OCI-LY1 (cell line): ENCODE results near the gene C10orf95.

Experiments used
- H2AFZ ChIP-seq: fragments of 200-600 bp; sonication (generic), shearing (Covaris generic); 2 replicates; pipeline ENCODE4 v1.6.0; 2014; ENCODE audit warnings: antibody characterized with exemption, mild to moderate bottlenecking, low read length
- H3F3A ChIP-seq: fragments of 200-600 bp; sonication (generic), shearing (Covaris generic); 2 replicates; pipeline ENCODE4 v1.6.0; 2014; ENCODE audit warnings: mild to moderate bottlenecking, antibody characterized with exemption, low read length, moderate library complexity; ENCODE audit not compliant: insufficient read depth
- H3K27ac ChIP-seq: fragments of 200-600 bp; sonication (generic); 2 replicates; pipeline ENCODE4 v1.5.1; 2014; ENCODE audit warnings: low read length, mixed run types, mild to moderate bottlenecking, low read depth; ENCODE audit not compliant: poor library complexity, severe bottlenecking
- H3K27me3 ChIP-seq: fragments of 200-600 bp; sonication (generic); 2 replicates; pipeline ENCODE4 v1.6.0; 2014; ENCODE audit warnings: antibody characterized with exemption, mild to moderate bottlenecking, low read length, moderate library complexity; ENCODE audit not compliant: insufficient read depth
- H3K36me3 ChIP-seq: fragments of 200-600 bp; sonication (generic); 2 replicates; pipeline ENCODE4 v1.6.1; 2014; ENCODE audit warnings: mild to moderate bottlenecking, antibody characterized with exemption, low read length, moderate library complexity, mixed read lengths; ENCODE audit not compliant: insufficient read depth
- H3K4me1 ChIP-seq: fragments of 200-600 bp; sonication (generic); 2 replicates; pipeline ENCODE4 v1.5.1; 2014; ENCODE audit warnings: mild to moderate bottlenecking, low read length, moderate library complexity; ENCODE audit not compliant: insufficient read depth, severe bottlenecking
- H3K4me2 ChIP-seq: fragments of 200-600 bp; sonication (generic), shearing (Covaris generic); 2 replicates; pipeline ENCODE4 v1.6.1; 2014; ENCODE audit warnings: low read length
- H3K4me3 ChIP-seq: fragments of 200-600 bp; sonication (generic); 2 replicates; pipeline ENCODE4 v1.5.1; 2014; ENCODE audit warnings: low read length, low read depth, mild to moderate bottlenecking, mixed read lengths; ENCODE audit not compliant: poor library complexity, severe bottlenecking
- H3K79me2 ChIP-seq: fragments of 200-600 bp; shearing (Covaris generic); 2 replicates; pipeline ENCODE4 v1.6.1; 2016; ENCODE audit warnings: mixed run types, low read length, mixed read lengths; ENCODE audit not compliant: insufficient read depth
- H3K9ac ChIP-seq: fragments of 200-600 bp; sonication (generic), shearing (Covaris generic); 2 replicates; pipeline ENCODE4 v1.6.1; 2014; ENCODE audit warnings: mild to moderate bottlenecking, low read length, mixed read lengths
- H3K9me2 ChIP-seq: fragments of 200-600 bp; sonication (generic), shearing (Covaris generic); 2 replicates; pipeline ENCODE4 v1.6.1; 2014; ENCODE audit warnings: low read depth, mild to moderate bottlenecking, low read length, mixed read lengths
- H3K9me3 ChIP-seq: fragments of 200-600 bp; shearing (Covaris generic); 2 replicates; pipeline ENCODE4 v1.6.1; 2014; ENCODE audit warnings: low read length, mixed read lengths
- H4K20me1 ChIP-seq: fragments of 200-600 bp; sonication (generic), shearing (Covaris generic); 2 replicates; pipeline ENCODE4 v1.6.0; 2016; ENCODE audit warnings: mild to moderate bottlenecking, low read length; ENCODE audit not compliant: insufficient read depth
- EZH2 ChIP-seq: fragments of 200-600 bp; sonication (generic), shearing (Covaris generic); IDR thresholded peaks from 2 replicates; pipeline ENCODE4 v1.8.0; 2017; ENCODE audit warnings: borderline replicate concordance, mixed run types, mild to moderate bottlenecking, antibody characterized with exemption, low read length, moderate library complexity, mixed read lengths
- TF ChIP-seq, protein P1 (sequence below): fragments of 200-600 bp; sonication (generic), shearing (Covaris generic); IDR thresholded peaks from 2 replicates; pipeline ENCODE4 v1.5.1; 2017; ENCODE audit warnings: mild to moderate bottlenecking, antibody characterized with exemption, low read length, moderate library complexity, mixed read lengths

The C10orf95 gene

DNA sequence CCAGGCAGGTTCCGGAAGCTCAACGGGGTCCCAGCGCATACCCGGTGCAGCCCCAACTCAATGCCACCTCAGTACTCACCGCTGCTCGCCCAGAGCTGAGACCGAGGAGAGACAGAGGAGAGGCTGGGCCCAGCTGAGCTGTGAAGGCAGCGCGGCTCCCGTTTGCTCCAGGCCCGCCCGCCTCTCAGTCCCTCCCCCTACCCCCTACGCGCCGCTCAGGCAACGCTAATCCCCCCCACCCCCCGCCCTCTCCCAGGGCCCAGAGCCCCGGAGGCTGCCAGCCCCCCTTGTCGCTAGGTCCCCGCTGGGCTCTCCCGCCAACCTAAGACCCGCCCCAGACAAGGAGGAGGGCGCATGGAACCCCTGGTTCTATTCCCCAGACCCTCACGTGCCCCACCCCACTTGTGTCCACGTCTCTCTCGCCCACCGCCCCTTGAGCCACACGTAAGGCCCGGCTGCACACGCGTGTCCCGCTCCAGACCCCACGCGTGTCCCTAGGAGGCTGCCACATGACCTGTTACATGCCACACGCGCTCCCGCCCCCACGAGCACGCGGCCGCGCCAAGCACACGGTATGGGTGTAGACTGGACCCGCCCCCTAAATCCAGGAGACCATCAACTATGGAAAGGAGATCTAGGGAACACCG is 32.6 kb downstream of the C10orf95 start, which contains the start of gene PSD:
PSD (minus strand) TSS at position 164 of the 647 bp plus-strand sequence. CDS start 1,747 bp downstream, outside the sequence.
- Histone ChIP-seq H3K9ac (peak within 1 kb of the TSS; percentile 73; the same call in 1 of the 2 replicates), H4K20me1 (no peaks in the 10 kb centered on the region), H3K4me1 (peaks cover 28% of the 10 kb centered on the region), H3K4me3 (peak within 1 kb of the TSS; percentile 85), H3K27ac (no peak within 1 kb of the TSS), H3K36me3 (no peaks in the 10 kb centered on the region), H3F3A (no peaks in the 10 kb centered on the region), H3K9me3 (no peaks in the 10 kb centered on the region), H3K9me2 (no peaks in the 10 kb centered on the region), H3K4me2 (peak within 1 kb of the TSS; percentile 96), H3K27me3 (no peaks in the 10 kb centered on the region), H2AFZ (no peak within 1 kb of the TSS), H3K79me2 (no peaks in the 10 kb centered on the region)
- TF ChIP-seq, protein P1, sequence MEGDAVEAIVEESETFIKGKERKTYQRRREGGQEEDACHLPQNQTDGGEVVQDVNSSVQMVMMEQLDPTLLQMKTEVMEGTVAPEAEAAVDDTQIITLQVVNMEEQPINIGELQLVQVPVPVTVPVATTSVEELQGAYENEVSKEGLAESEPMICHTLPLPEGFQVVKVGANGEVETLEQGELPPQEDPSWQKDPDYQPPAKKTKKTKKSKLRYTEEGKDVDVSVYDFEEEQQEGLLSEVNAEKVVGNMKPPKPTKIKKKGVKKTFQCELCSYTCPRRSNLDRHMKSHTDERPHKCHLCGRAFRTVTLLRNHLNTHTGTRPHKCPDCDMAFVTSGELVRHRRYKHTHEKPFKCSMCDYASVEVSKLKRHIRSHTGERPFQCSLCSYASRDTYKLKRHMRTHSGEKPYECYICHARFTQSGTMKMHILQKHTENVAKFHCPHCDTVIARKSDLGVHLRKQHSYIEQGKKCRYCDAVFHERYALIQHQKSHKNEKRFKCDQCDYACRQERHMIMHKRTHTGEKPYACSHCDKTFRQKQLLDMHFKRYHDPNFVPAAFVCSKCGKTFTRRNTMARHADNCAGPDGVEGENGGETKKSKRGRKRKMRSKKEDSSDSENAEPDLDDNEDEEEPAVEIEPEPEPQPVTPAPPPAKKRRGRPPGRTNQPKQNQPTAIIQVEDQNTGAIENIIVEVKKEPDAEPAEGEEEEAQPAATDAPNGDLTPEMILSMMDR = no peak
- no peak for TF ChIP-seq EZH2

- no peak overlapping the region for H3K27ac ChIP-seq
- H3F3A ChIP-seq = no peaks in the 10 kb centered on the region
- H3K36me3 ChIP-seq = no peaks in the 10 kb centered on the region
- H2AFZ ChIP-seq = no peak overlapping the region
- H3K9ac ChIP-seq = no peak overlapping the region
- no peak overlapping the region for H3K4me2 ChIP-seq
- TF ChIP-seq EZH2 = no peak
- TF ChIP-seq, protein P1 = no peak
- H4K20me1 ChIP-seq = no peaks in the 10 kb centered on the region
- no peaks in the 10 kb centered on the region for H3K79me2 ChIP-seq
- H3K27me3 ChIP-seq = no peaks in the 10 kb centered on the region
- peaks cover 16% of the 10 kb centered on the region for H3K4me1 ChIP-seq
- no peaks in the 10 kb centered on the region for H3K9me3 ChIP-seq
- H3K4me3 ChIP-seq = no peak overlapping the region
- no peaks in the 10 kb centered on the region for H3K9me2 ChIP-seq
Measured at GRCh38 chr10:102416695-102417094, 34.6 kb downstream of the C10orf95 start.

- Histone ChIP-seq H3K9me2 (no peaks in the 10 kb centered on the region), H3K27me3 (no peaks in the 10 kb centered on the region), H3K9ac (no peak overlapping the region), H3K27ac (no peak overlapping the region), H4K20me1 (no peaks in the 10 kb centered on the region), H3K4me1 (peaks cover 16% of the 10 kb centered on the region), H3F3A (no peaks in the 10 kb centered on the region), H3K4me3 (no peak overlapping the region), H3K4me2 (no peak overlapping the region), H3K79me2 (no peaks in the 10 kb centered on the region), H3K36me3 (no peaks in the 10 kb centered on the region), H2AFZ (no peak overlapping the region), H3K9me3 (no peaks in the 10 kb centered on the region)
- TF ChIP-seq, protein P1 = no peak
- TF ChIP-seq EZH2 = no peak
Measured at GRCh38 chr10:102416283-102416682, 35.1 kb downstream of the C10orf95 start.
